GM12878 (cell line): ENCODE data around the gene SLC12A6. TPM values are rescaled to one million over a fixed set of nuclear protein-coding genes. Genes with fewer than 3 reads are reported as not detected.

Experiments used
- ATAC-seq: fragments of 200-7000 bp; cut with Tn5 transposase; 3 replicates; pipeline ENCODE4 v1.9.1; 2020; ENCODE audit warnings: mild to moderate bottlenecking, moderate library complexity
- BruUV-seq: library from RNA; stranded (reverse); fragments of 400-500 nt; replicated peaks from 2 replicates; lab custom pipeline; 2021; lab: Mats Ljungman, UMichigan
- CTCF ChIA-PET: fragments of 300-600 bp; sonication (Branson Sonifier 250); formaldehyde crosslinking; extraction: SDS; loops from one replicate; lab custom pipeline; 2021; ENCODE audit warnings: inconsistent platforms; lab: Yijun Ruan, JAX
- POLR2A ChIA-PET: fragments of 350-600 bp; formaldehyde crosslinking; extraction: SDS; loops from one replicate; lab custom pipeline; 2021; ENCODE audit warnings: inconsistent platforms; lab: Charles Lee
- RAD21 ChIA-PET: fragments of 300-600 bp; sonication (Branson Sonifier 250); formaldehyde crosslinking; loops from one replicate; lab custom pipeline; 2023; ENCODE audit warnings: antibody characterized with exemption; ENCODE audit not compliant: unreplicated experiment; lab: Charles Lee
- SMC1A ChIA-PET: fragments of 300-600 bp; sonication (Branson Sonifier 250); formaldehyde crosslinking; loops from one replicate; lab custom pipeline; 2023; ENCODE audit not compliant: unreplicated experiment, uncharacterized antibody; lab: Charles Lee
- DNase-seq: peaks from one replicate; pipeline ENCODE4 v3.0.0-alpha.2; 2011; ENCODE audit warnings: low read depth, low spot score
- FAIRE-seq: peaks from 3 replicates; lab custom pipeline; 2011; peaks lifted over from hg19 to GRCh38; lab: Jason Lieb, UNC
- H2AFZ ChIP-seq: 2 replicates; pipeline ENCODE4 v1.6.0; 2011; ENCODE audit warnings: low read depth, low read length, control low read depth; ENCODE audit not compliant: control insufficient read depth
- H3K27ac ChIP-seq: 2 replicates; pipeline ENCODE4 v1.5.1; 2011; ENCODE audit warnings: control low read depth; ENCODE audit not compliant: control insufficient read depth, insufficient read depth
- H3K27me3 ChIP-seq, 2 experiments: replicated peaks in 1 of 2; 2 replicates each; pipeline versions ENCODE4 v1.6.0 to v1.6.1; 2011; ENCODE audit warnings: low read length in 1 of 2; ENCODE audit not compliant: control insufficient read depth in 2 of 2, insufficient read depth in 2 of 2
- H3K36me3 ChIP-seq, 2 experiments: 2 replicates each; pipeline ENCODE4 v1.5.1; 2011; ENCODE audit warnings: low read length in 1 of 2; ENCODE audit not compliant: control insufficient read depth in 2 of 2, insufficient read depth in 2 of 2
- H3K4me1 ChIP-seq: 2 replicates; pipeline ENCODE4 v1.6.1; 2011; ENCODE audit warnings: mild to moderate bottlenecking, low read length, moderate library complexity, mixed read lengths; ENCODE audit not compliant: control insufficient read depth, insufficient read depth
- H3K4me2 ChIP-seq: 2 replicates; pipeline ENCODE4 v1.6.0; 2011; ENCODE audit warnings: control low read depth; ENCODE audit not compliant: control insufficient read depth, insufficient read depth
- H3K4me3 ChIP-seq: fragments of 200-600 bp; sonication (generic); 2 replicates; pipeline ENCODE4 v1.5.1; 2016
- H3K79me2 ChIP-seq: 2 replicates; pipeline ENCODE4 v1.6.0; 2011; ENCODE audit warnings: low read length; ENCODE audit not compliant: control insufficient read depth, insufficient read depth
- H3K9ac ChIP-seq: 2 replicates; pipeline ENCODE4 v1.8.0; 2011; ENCODE audit warnings: low read length, control low read depth, mixed read lengths; ENCODE audit not compliant: control insufficient read depth, insufficient read depth
- H3K9me3 ChIP-seq: replicated peaks from 3 replicates; pipeline ENCODE4 v1.5.1; 2011; ENCODE audit warnings: mild to moderate bottlenecking, low read length; ENCODE audit not compliant: control insufficient read depth, insufficient read depth
- H4K20me1 ChIP-seq: 2 replicates; pipeline ENCODE4 v1.6.0; 2011; ENCODE audit not compliant: control insufficient read depth, insufficient read depth
- ASH2L ChIP-seq: fragments of 300-600, 200-600 bp; sonication (generic); IDR thresholded peaks from 2 replicates; pipeline ENCODE4 v1.6.1; 2017; ENCODE audit warnings: low read depth, mild to moderate bottlenecking, borderline replicate concordance
- E4F1 ChIP-seq: fragments of 450-650 bp; IDR thresholded peaks from 2 replicates; pipeline ENCODE4 v1.6.1; 2018; ENCODE audit warnings: borderline replicate concordance, mild to moderate bottlenecking; ENCODE audit not compliant: partially characterized antibody
- MTA2 ChIP-seq: fragments of 450-650 bp; IDR thresholded peaks from 2 replicates; pipeline ENCODE4 v1.6.1; 2016; ENCODE audit warnings: low read depth, mild to moderate bottlenecking, moderate library complexity
- TAF1 ChIP-seq: IDR thresholded peaks from 2 replicates; pipeline ENCODE4 v1.6.1; 2011; ENCODE audit warnings: mild to moderate bottlenecking, low read depth, low read length, borderline replicate concordance
- WGBS: methylation state at CpG from one replicate; pipeline ENCODE4 v1.1.6; 2016; ENCODE audit warnings: low lambda C conversion rate; ENCODE audit not compliant: insufficient replicate concordance, insufficient coverage; ENCODE audit errors: missing lambda C conversion rate; 5-methylcytosine and 5-hydroxymethylcytosine counted together
- in situ Hi-C: fragments of 300-500 bp; cut with MboI; formaldehyde crosslinking; loops from 9 replicates; pipeline ENCODE4 v1.14.3; 2018; ENCODE audit warnings: mixed read lengths
- intact Hi-C: fragments of 100-400 bp; cut with micrococcal nuclease; formaldehyde crosslinking; loops from one replicate; pipeline ENCODE4 v1.14.2; 2022; ENCODE audit not compliant: unreplicated experiment
- polyA plus RNA-seq, 11 experiments: library from polyadenylated mRNA; depleted of rRNA in 4 of 11; unstranded in 6 of 11; stranded (reverse) in 5 of 11; fragments of >200 nt; fragmentation: Nextera tagmentation in 4 of 11; fragmentation: Illumina TruSeq in 1 of 11; extraction: Ambion mirVana in 4 of 11; extraction: Trizol in 1 of 11; gene quantifications; 1 replicate in 1 of 11; 2 replicates in 10 of 11; pipeline versions ENCODE4 v1.2.1 to v1.2.3, GENCODE V29; 2011 to 2016; ENCODE audit warnings: inconsistent platforms in 2 of 11, missing spikeins in 2 of 11, low read depth in 1 of 11
- total RNA-seq, 4 experiments: library from RNA; depleted of rRNA in 3 of 4; stranded (reverse); fragments of >200 nt in 3 of 4; fragmentation: Illumina TruSeq in 1 of 4; extraction: Trizol in 1 of 4; gene quantifications; 2 replicates each; pipeline versions ENCODE4 v1.2.1 to v1.2.3, GENCODE V29; 2013 to 2021

Gene SLC12A6
- total and polyA plus RNA-seq, 10 of the 15 experiments (the other 5 are each of a cell fraction or from before 2014, with no cell fraction given): 4.7 to 94.4 (median 34.2) TPM

GRCh38 chr15:34206011-34206410 lies 131.6 kb downstream of the SLC12A6 start:
- Histone ChIP-seq H3K4me1 (0 out of 2 replicates have a peak, but pooled peaks cover 3% of the 10 kb centered on the region), H2AFZ (no peak overlapping the region), H3K4me3 (no peak overlapping the region), H3K4me2 (no peak overlapping the region), H3K79me2 (peaks cover 30% of the 10 kb centered on the region), H3K9ac (no peak overlapping the region), H3K27me3 (no peaks in the 10 kb centered on the region), H3K27ac (no peak overlapping the region), H3K36me3 (no peaks in the 10 kb centered on the region), H3K9me3 (no peaks in the 10 kb centered on the region), H4K20me1 (no peaks in the 10 kb centered on the region)
- 90% methylated on average over 4 of the region's 4 CpGs for WGBS
- CTCF ChIA-PET: interaction anchor here (0.6 to 1.7 kb wide), 3 partner anchors 94 to 187 kb away, joined by 3 read pairs; no protein-coding TSS in a partner anchor
- DNase-seq: no peak
- no TSS peak for BruUV-seq
- in situ Hi-C loops: no loop called here
- intact Hi-C loops: no loop called here
- ATAC-seq: no peak
- SMC1A ChIA-PET: no interaction called here
- POLR2A ChIA-PET: interaction anchor here (0.6 kb wide), 1 partner anchor 144 kb away, joined by 4 read pairs; no protein-coding TSS in a partner anchor
- RAD21 ChIA-PET: interaction anchor here (1.4 kb wide), 1 partner anchor 96 kb away, joined by 6 read pairs; no protein-coding TSS in a partner anchor
- no peak for FAIRE-seq
- no peak for TF ChIP-seq ASH2L
- no peak for TF ChIP-seq TAF1
- TF ChIP-seq MTA2: no peak
- TF ChIP-seq E4F1: no peak
